ENCODE data around the gene TMEM242. TPM values are rescaled to one million over a fixed set of nuclear protein-coding genes. Genes with fewer than 3 reads are reported as not detected.

Gene TMEM242
- total RNA-seq, 1 donor from 2014 or later: 11.7 TPM

GRCh38 chr6:157282284-157282683 lies 41.0 kb downstream of the TMEM242 start:
- Mint-ChIP-seq H3K9me3 (no peaks in the 10 kb centered on the region), H3K36me3 (no peaks in the 10 kb centered on the region), H3K4me3 (no peak overlapping the region), H3K27me3 (peaks cover 3% of the 10 kb centered on the region), H3K27ac (no peak overlapping the region), H3K4me1 (ENCODE audit: unreplicated experiment) (peaks cover 13% of the 10 kb centered on the region)
- TF ChIP-seq, protein P1, sequence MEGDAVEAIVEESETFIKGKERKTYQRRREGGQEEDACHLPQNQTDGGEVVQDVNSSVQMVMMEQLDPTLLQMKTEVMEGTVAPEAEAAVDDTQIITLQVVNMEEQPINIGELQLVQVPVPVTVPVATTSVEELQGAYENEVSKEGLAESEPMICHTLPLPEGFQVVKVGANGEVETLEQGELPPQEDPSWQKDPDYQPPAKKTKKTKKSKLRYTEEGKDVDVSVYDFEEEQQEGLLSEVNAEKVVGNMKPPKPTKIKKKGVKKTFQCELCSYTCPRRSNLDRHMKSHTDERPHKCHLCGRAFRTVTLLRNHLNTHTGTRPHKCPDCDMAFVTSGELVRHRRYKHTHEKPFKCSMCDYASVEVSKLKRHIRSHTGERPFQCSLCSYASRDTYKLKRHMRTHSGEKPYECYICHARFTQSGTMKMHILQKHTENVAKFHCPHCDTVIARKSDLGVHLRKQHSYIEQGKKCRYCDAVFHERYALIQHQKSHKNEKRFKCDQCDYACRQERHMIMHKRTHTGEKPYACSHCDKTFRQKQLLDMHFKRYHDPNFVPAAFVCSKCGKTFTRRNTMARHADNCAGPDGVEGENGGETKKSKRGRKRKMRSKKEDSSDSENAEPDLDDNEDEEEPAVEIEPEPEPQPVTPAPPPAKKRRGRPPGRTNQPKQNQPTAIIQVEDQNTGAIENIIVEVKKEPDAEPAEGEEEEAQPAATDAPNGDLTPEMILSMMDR (conservative IDR thresholded peaks at IDR 0.05): no peak
- no peak for DNase-seq (ENCODE audit: extremely low spot score, unreplicated experiment)

GRCh38 chr6:157281570-157281969 lies 41.7 kb downstream of the TMEM242 start:
- Mint-ChIP-seq H3K4me3 (no peak overlapping the region), H3K27me3 (peaks cover 6% of the 10 kb centered on the region), H3K4me1 (ENCODE audit: unreplicated experiment) (peaks cover 6% of the 10 kb centered on the region), H3K27ac (no peak overlapping the region), H3K9me3 (no peaks in the 10 kb centered on the region), H3K36me3 (no peaks in the 10 kb centered on the region)
- TF ChIP-seq, protein P1 (conservative IDR thresholded peaks at IDR 0.05): peak; percentile 51
- DNase-seq (ENCODE audit: extremely low spot score, unreplicated experiment): no peak

GRCh38 chr6:157280947-157281346 lies 42.4 kb downstream of the TMEM242 start:
- no peak overlapping the region for H3K4me3 Mint-ChIP-seq
- H3K9me3 Mint-ChIP-seq: no peaks in the 10 kb centered on the region
- H3K36me3 Mint-ChIP-seq: no peaks in the 10 kb centered on the region
- TF ChIP-seq, protein P1 (conservative IDR thresholded peaks at IDR 0.05): no peak
- H3K4me1 Mint-ChIP-seq (ENCODE audit: unreplicated experiment): peaks cover 4% of the 10 kb centered on the region
- DNase-seq (ENCODE audit: extremely low spot score, unreplicated experiment): no peak
- peaks cover 7% of the 10 kb centered on the region for H3K27me3 Mint-ChIP-seq
- H3K27ac Mint-ChIP-seq: no peak overlapping the region

GRCh38 chr6:157280157-157280556 lies 43.2 kb downstream of the TMEM242 start:
- H3K4me3 Mint-ChIP-seq: no peak overlapping the region
- H3K27me3 Mint-ChIP-seq: peaks cover 7% of the 10 kb centered on the region
- H3K9me3 Mint-ChIP-seq: no peaks in the 10 kb centered on the region
- peaks cover 4% of the 10 kb centered on the region for H3K4me1 Mint-ChIP-seq (ENCODE audit: unreplicated experiment)
- DNase-seq (ENCODE audit: extremely low spot score, unreplicated experiment): no peak
- TF ChIP-seq, protein P1 (conservative IDR thresholded peaks at IDR 0.05): no peak
- H3K36me3 Mint-ChIP-seq: no peaks in the 10 kb centered on the region
- H3K27ac Mint-ChIP-seq: no peak overlapping the region

- no peak overlapping the region for H3K27ac Mint-ChIP-seq
- no peak for DNase-seq (ENCODE audit: extremely low spot score, unreplicated experiment)
Observed at GRCh38 chr6:157278171-157278570, 45.1 kb downstream of the TMEM242 start.

More at GRCh38 chr6:157278171-157278570, 45.1 kb downstream of the TMEM242 start:
- TF ChIP-seq, protein P1 (conservative IDR thresholded peaks at IDR 0.05): no peak
- Mint-ChIP-seq H3K27me3 (peaks cover 11% of the 10 kb centered on the region), H3K9me3 (no peaks in the 10 kb centered on the region), H3K36me3 (no peaks in the 10 kb centered on the region), H3K4me1 (ENCODE audit: unreplicated experiment) (peaks cover 8% of the 10 kb centered on the region), H3K4me3 (no peak overlapping the region)

All from type B pancreatic cell (in vitro differentiated cells).